HG03439 (cell line): ENCODE measurements around the gene PCNX1.
"Not testable (repeated sequence)": the region's sequence is repeated elsewhere in the genome, so short reads cannot be mapped to it uniquely, and the experiment has no call there.

ENCODE experiments used
- ATAC-seq: cut with Tn5 transposase; IDR thresholded peaks from one replicate; pipeline ENCODE4 v1.9.1; 2021; ENCODE audit warnings: mild to moderate bottlenecking, moderate library complexity; ENCODE audit not compliant: unreplicated experiment

The PCNX1 gene

DNA sequence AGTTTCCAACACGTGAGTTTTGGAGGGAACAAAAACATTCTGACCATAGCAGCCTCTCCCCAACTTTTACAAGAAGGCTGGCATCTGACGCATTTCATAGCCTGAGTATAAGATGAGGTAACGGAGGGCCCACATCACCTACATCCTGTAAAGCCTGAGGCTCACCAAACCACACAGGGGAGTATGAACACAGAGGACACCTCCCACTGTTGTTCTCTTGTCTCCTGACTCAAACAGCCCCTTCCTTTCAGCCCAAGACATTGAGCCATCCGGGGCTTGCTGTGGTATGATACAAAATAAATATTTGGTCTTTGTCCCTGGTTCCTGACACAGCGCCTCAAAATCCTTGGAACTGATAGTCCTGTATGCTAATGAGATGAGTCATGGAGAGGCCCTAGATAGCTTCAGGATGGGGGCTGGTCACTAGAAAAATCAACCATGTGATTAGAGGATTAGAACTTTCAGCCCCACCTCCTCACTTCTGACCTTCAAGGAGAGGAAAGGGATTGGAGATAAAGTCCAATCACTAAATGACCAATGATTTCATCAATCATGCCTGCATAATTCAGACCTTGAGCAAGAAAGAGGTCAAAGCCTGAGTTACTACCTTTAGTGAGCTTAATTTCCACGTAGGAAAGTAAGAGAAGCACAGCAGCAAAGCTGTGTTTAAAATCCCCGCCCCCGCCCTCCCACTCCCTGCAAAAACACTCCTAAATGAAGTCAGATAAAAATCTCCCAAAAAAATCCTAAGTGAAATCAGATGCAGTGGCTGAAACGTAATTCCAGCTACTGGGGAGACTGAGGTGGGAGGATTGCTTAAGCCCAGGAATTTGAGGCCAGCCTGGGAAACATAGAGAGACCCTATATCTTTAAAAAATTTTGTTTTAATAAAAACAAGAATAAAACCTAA, 236.4 kb downstream of the PCNX1 start:
- no peak for ATAC-seq

DNA sequence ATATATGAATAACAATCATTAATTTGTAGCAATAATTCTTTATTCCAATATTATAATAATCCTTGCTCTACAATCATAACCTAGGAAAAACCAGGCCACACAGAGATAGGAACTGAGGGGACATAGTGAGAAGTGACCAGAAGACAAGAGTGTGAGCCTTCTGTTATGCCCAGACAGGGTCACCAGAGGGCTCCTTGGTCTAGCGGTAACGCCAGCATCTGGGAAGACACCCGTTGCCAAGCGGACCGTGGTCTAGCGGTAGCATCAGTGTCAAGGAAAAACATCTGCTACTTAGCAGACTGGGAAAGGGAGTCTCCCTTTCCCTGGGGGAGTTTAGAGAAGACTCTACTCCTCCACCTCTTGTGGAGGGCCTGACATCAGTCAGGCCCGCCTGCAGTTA, 240.1 kb downstream of the PCNX1 start:
- ATAC-seq, result not testable (repeated sequence)

DNA sequence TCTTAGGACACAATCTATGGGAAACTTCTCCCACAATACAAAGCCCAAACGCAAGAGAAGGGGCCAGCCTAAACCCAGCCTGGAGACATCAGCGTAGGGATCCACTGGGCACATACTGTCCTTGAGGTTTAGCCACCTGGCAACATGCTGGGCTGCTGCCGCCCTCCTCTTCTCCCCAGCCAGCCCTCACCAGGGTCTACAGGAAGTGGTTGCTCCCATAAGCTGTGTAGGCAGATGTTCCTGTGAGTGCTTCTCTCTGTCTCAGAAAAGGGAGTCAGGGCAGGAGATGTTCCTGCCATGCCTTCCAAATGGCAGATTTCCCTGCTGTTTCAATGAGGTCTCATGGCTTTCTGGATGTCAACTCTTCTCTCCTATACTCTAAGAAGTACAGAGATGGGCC, 241.4 kb downstream of the PCNX1 start:
- ATAC-seq, result no peak

- no peak for ATAC-seq
Measured at GRCh38 chr14:71150737-71151136, 243.5 kb downstream of the PCNX1 start.

GRCh38 chr14:71155743-71156142, 248.5 kb downstream of the PCNX1 start:
- no peak for ATAC-seq

DNA sequence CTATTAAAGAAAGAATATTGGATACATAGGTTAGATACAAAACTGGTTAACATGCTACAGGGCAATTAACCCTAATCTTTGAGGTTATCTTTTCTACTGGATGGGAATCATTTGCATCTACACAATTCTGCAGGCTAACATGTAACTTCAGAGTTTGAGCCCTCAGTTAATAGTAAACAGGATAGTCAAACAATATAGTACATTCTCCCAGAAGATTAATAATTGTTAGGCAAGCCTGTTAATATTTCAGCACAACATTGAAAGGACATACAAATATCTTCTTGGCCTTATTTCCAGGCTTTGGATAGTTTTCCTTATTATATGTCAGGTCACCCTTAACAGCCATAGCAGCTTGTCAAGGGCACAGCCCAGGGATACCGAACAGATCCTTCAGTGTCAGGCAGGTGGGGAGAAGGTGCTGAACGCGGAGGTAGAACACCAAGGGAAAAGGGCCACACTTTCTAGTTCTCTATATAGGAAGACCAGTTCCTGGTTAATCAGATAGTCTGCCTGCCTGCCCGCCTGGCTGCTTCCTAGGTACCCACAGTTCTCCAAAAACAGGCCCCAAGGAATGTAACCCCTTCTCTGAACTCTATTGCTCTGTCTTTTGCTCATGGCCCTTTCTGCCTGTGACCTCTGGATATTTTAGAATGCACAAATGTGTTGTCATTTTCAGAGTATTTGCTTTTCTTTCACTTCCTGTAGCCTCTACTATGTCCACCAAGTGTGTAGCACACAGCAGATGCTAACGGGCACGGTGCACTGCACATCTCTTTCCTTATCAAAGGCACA, 256.0 kb downstream of the PCNX1 start:
- no peak for ATAC-seq

DNA sequence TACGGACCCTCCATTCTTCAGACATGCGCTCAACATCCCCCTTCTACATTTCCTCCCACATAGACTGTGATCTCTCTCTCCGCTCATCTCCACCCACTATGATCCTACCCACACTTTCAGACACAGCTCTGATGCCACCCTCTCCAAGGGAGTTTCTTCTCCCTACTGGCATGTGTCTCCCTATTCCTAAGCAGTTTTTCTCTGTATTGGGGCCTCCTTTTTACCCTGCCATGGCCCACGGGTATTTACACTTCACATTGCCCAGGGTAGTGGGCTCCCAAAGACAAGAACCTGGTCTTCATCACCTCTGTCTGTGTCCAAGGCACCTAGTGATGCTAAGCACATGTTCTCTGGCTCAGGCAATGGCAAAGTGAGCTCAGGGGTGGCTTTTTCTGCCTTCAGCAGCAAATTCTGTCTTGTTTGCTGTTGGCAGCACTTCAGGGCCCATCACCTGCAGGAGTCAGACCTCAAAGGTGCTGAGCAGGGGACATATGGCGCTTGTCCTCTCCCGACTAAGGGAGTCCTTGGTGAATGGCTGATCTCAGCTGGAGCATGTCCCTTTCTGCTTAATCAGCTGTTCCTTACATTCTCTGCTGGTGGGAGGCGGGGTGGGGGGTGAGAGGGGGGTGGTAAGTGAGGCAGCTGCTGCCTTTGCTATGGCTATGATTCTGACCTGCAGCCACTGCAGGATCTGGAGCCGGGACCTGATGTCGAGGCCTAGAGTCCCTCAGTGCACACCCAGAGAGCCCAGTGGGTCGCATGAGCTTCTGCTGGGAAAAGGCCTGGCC, 256.8 kb downstream of the PCNX1 start:
- no peak for ATAC-seq
